Hematopoietic multipotent progenitor cell treated with erythropoietin and hydrocortisone succinate and interleukin-3 and kit ligand, for 15 days (in vitro differentiated cells): ENCODE data around the gene GNAT1.
A peak's percentile ranks its signal among the peaks of the same experiment; 100 is the strongest.
"Not testable (repeated sequence)": the region's sequence is repeated elsewhere in the genome, so short reads cannot be mapped to it uniquely, and the experiment has no call there.

Source experiments
- DNase-seq: peaks from one replicate; pipeline ENCODE4 v3.0.0-alpha.2; 2015; ENCODE audit warnings: low spot score

Gene GNAT1

DNA sequence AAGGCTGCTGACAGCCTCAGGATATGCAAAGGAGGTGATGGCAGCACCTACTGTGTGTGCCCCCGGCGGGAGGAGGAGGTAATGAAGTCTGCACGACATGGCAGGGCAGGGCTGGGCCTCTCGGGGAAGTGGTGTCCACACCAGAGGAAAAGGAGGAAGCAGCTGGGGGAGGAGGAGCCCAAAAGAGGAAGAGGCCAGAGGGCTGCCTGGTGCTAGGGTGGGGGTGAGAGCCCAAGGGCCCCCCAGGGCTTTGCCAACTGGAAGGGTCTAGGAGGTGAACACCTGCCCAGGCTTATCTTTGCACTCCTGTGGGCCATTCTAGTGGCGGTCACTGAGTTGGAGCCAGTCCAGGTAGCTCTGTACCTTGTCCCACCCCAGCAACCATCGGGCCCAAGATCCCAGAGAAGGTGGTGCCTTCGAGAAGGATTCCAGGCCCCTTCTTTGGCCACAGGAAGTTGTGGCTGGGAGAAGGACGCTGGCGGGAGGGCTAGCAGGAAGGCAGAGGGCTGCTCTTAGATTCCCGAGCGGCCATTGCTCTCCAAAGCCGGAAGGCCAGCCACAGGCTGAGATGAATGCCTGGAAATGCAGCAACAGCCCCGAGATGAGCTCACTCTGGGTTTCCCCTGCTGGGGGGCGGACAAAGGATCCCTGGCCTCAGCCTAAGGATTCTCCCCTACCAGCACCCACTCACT lies 51.6 kb downstream of the GNAT1 start:
- DNase-seq, result no peak

- DNase-seq, result no peak
Observed at GRCh38 chr3:50243543-50243895, 52.1 kb downstream of the GNAT1 start.

GRCh38 chr3:50244813-50245212 lies 53.4 kb downstream of the GNAT1 start:
- not testable (repeated sequence) for DNase-seq

DNA sequence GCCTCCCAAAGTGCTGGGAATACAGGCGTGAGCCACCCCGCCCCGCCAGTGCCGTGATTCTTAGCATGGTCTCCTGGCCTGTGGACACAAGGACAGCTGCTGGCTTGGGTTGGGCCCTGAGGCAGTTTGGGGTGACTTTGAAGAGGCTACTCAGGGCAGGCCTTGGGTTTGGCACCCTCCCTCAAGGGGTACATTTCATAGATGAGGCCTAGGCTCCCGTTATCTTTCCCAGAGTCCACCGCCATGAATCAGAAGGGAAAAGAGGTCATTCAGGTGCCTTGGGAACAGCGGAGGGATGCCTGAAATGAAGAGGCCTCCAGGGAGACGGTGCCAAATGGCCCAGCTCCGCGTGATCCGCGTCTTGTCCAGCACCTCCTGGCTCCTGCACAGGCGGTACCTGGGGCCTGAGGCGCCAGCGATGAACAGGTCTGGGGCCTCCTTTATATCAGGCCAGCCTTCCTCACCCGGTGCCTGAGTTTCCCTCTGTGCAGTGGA lies 53.9 kb downstream of the GNAT1 start:
- no peak for DNase-seq

DNA sequence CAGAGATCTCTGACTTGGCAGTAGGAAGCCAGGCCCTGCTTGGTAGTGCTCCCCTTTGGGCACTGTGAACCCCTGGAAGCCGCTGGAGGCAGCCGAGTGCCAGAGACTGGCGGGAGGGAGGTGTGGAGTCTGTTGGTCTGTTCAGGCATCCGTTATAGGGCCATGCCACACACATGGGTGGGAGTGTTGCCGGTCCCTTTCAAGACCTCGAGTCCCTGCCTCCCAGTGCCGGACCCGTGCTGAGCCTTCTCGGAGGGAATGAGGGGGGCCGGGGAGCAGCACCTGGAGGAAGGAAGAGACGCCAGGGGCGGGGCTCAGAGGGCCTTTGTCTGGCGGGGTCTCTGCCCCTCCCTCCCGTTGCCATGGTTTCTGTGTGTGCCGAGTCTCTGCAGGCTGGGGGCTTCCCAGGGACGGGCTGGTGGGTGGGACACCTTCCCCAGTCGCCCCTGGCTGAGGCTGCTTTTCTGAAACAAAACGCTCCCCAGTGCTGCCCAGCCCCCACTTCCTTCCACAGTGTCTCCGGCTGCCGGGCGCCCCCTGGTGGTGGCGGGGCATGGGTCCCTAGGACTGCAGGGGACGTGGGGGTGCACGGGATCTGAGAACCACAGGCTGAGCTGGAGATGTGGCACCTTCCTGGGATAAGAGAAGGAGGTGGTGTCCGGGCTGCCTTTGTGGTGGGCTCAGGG lies 54.6 kb downstream of the GNAT1 start:
- peak; percentile 89 for DNase-seq

DNA sequence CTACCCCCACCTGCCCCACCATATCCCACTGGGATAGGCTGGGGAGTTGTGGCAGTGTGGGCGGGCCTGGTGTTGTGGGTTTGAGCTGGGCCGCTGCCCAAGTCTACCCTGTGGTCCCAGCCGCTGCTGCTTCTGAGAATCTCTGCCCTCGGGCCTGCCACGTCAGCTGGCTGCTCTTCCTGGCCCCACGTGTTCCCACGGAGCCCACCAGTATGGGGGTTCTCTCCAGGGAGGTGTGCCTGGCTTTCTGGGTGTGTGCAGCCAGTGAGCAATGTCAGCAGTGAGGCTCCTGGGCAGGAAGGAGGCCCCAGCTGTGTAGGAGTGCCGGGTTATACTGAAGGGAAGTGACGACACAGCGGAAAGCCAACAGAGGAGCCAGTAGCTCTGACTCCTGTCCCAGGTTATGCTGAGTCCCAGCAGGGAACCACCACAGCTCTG lies 55.1 kb downstream of the GNAT1 start:
- DNase-seq, result no peak
